ENCODE results near the gene C16orf96.

Gene C16orf96

GRCh38 chr16:4538350-4539235 lies 17.5 kb upstream of the C16orf96 start, which contains the start of gene CDIP1:
Gene CDIP1, minus strand, starts transcription at chr16:4538773. Its CDS starts 24,643 bp downstream, at chr16:4514130.
- DNase-seq (ENCODE audit: low read depth in 1 of 2, low spot score in 1 of 2): peak; percentile 92 to 98
- peak within 1 kb of the TSS; percentile 64 for H3K27ac ChIP-seq (replicated peaks)
- TF ChIP-seq GABPA (IDR thresholded peaks at IDR 0.05; ENCODE audit: low read depth) (no peak), CTCF (IDR thresholded peaks at IDR 0.05; ENCODE audit: insufficient read depth, low read length) (no peak), POLR2AphosphoS5 (IDR thresholded peaks at IDR 0.05; ENCODE audit: low read depth) (peak; percentile 92), REST (IDR thresholded peaks at IDR 0.05; ENCODE audit: insufficient replicate concordance, low read depth) (no peak)
- peak within 1 kb of the TSS; percentile 64 for H3K4me3 ChIP-seq (replicated peaks; ENCODE audit: insufficient read depth, low read length)
- H3K27me3 ChIP-seq (ENCODE audit: insufficient read depth, poor library complexity, severe bottlenecking): no peaks in the 10 kb centered on the region

GRCh38 chr16:4539716-4540284 lies 16.3 kb upstream of the C16orf96 start:
- Histone ChIP-seq H3K4me3 (replicated peaks; ENCODE audit: insufficient read depth, low read length) (no peak overlapping the region), H3K27me3 (ENCODE audit: insufficient read depth, poor library complexity, severe bottlenecking) (no peaks in the 10 kb centered on the region), H3K27ac (replicated peaks) (no peak overlapping the region)
- TF ChIP-seq POLR2AphosphoS5 (IDR thresholded peaks at IDR 0.05; ENCODE audit: low read depth) (no peak), REST (IDR thresholded peaks at IDR 0.05; ENCODE audit: insufficient replicate concordance, low read depth) (no peak), CTCF (IDR thresholded peaks at IDR 0.05; ENCODE audit: insufficient read depth, low read length) (no peak), SPI1 (IDR thresholded peaks at IDR 0.05; ENCODE audit: borderline replicate concordance, low read depth) (no peak), GABPA (IDR thresholded peaks at IDR 0.05; ENCODE audit: low read depth) (no peak)
- no peak for DNase-seq (ENCODE audit: low read depth in 1 of 2, low spot score in 1 of 2)

- Histone ChIP-seq H3K27ac (replicated peaks) (no peak overlapping the region), H3K27me3 (ENCODE audit: insufficient read depth, poor library complexity, severe bottlenecking) (no peaks in the 10 kb centered on the region), H3K4me3 (replicated peaks; ENCODE audit: insufficient read depth, low read length) (no peak overlapping the region)
- TF ChIP-seq SPI1 (IDR thresholded peaks at IDR 0.05; ENCODE audit: borderline replicate concordance, low read depth): no peak
- no peak for TF ChIP-seq REST (IDR thresholded peaks at IDR 0.05; ENCODE audit: insufficient replicate concordance, low read depth)
- TF ChIP-seq GABPA (IDR thresholded peaks at IDR 0.05; ENCODE audit: low read depth): no peak
- DNase-seq (ENCODE audit: low read depth in 1 of 2, low spot score in 1 of 2): no peak
Measured at GRCh38 chr16:4544473-4544872, 11.7 kb upstream of the C16orf96 start.
